ENCODE results near the gene DPM2. TPM values are rescaled to one million over a fixed set of nuclear protein-coding genes. Genes with fewer than 3 reads are reported as not detected.

DPM2 gene
- total RNA-seq, 1 donor from 2014 or later = 9.1 TPM

GRCh38 chr9:127915325-127915752 is 22.3 kb downstream of the DPM2 start:
- Mint-ChIP-seq H3K27ac (no peak overlapping the region), H3K9me3 (no peaks in the 10 kb centered on the region), H3K4me1 (peaks cover 34% of the 10 kb centered on the region), H3K4me3 (no peak overlapping the region), H3K36me3 (no peaks in the 10 kb centered on the region), H3K27me3 (ENCODE audit: insufficient read depth, low read depth) (peaks cover 6% of the 10 kb centered on the region)
- H3K4me3 ChIP-seq = no peak overlapping the region
- no peaks in the 10 kb centered on the region for H3K79me2 ChIP-seq (ENCODE audit: low read depth)
- H3K9ac ChIP-seq = no peak overlapping the region
- no peaks in the 10 kb centered on the region for H4K20me1 ChIP-seq (ENCODE audit: low read depth)
- no peaks in the 10 kb centered on the region for H3K9me3 ChIP-seq (ENCODE audit: low read depth)
- DNase-seq (ENCODE audit: low spot score) = no peak
- H3K36me3 ChIP-seq = no peaks in the 10 kb centered on the region
- H3K4me2 ChIP-seq = no peak overlapping the region
- peaks cover 23% of the 10 kb centered on the region for H3K27me3 ChIP-seq
- H3K27ac ChIP-seq = no peak overlapping the region
- TF ChIP-seq EZH2phosphoT487 (IDR thresholded peaks at IDR 0.05) (no peak), EZH2 (IDR thresholded peaks at IDR 0.05) (no peak), CTCF (IDR thresholded peaks at IDR 0.05) (no peak)
- H3K4me1 ChIP-seq = no peaks in the 10 kb centered on the region
- H3F3A ChIP-seq (ENCODE audit: low read depth) = peaks cover 10% of the 10 kb centered on the region
- H2AFZ ChIP-seq (replicated peaks) = no peak overlapping the region

GRCh38 chr9:127913682-127914081 is 24.0 kb downstream of the DPM2 start:
- H3K27ac Mint-ChIP-seq = no peak overlapping the region
- Histone ChIP-seq H3K4me2 (no peak overlapping the region), H3F3A (ENCODE audit: low read depth) (peaks cover 10% of the 10 kb centered on the region), H3K4me1 (no peaks in the 10 kb centered on the region), H3K27me3 (peaks cover 23% of the 10 kb centered on the region), H3K27ac (no peak overlapping the region), H3K4me3 (no peak overlapping the region), H3K79me2 (ENCODE audit: low read depth) (no peaks in the 10 kb centered on the region), H3K36me3 (no peaks in the 10 kb centered on the region), H2AFZ (replicated peaks) (no peak overlapping the region), H4K20me1 (ENCODE audit: low read depth) (no peaks in the 10 kb centered on the region), H3K9ac (no peak overlapping the region), H3K9me3 (ENCODE audit: low read depth) (no peaks in the 10 kb centered on the region)
- peaks cover 29% of the 10 kb centered on the region for H3K4me1 Mint-ChIP-seq
- no peaks in the 10 kb centered on the region for H3K36me3 Mint-ChIP-seq
- peaks cover 8% of the 10 kb centered on the region for H3K27me3 Mint-ChIP-seq (ENCODE audit: insufficient read depth, low read depth)
- no peaks in the 10 kb centered on the region for H3K9me3 Mint-ChIP-seq
- no peak overlapping the region for H3K4me3 Mint-ChIP-seq
- TF ChIP-seq EZH2 (IDR thresholded peaks at IDR 0.05) = no peak
- no peak for TF ChIP-seq EZH2phosphoT487 (IDR thresholded peaks at IDR 0.05)
- TF ChIP-seq CTCF (IDR thresholded peaks at IDR 0.05) = no peak
- no peak for DNase-seq (ENCODE audit: low spot score)

- H3K9me3 ChIP-seq (ENCODE audit: low read depth) = no peaks in the 10 kb centered on the region
- peaks cover 23% of the 10 kb centered on the region for H3K27me3 ChIP-seq
- H3K9ac ChIP-seq = no peak overlapping the region
- H2AFZ ChIP-seq (replicated peaks) = no peak overlapping the region
- Mint-ChIP-seq H3K4me3 (no peak overlapping the region), H3K4me1 (peaks cover 21% of the 10 kb centered on the region), H3K36me3 (no peaks in the 10 kb centered on the region), H3K27me3 (ENCODE audit: insufficient read depth, low read depth) (peaks cover 7% of the 10 kb centered on the region), H3K27ac (peak overlapping the region; percentile 83), H3K9me3 (no peaks in the 10 kb centered on the region)
- no peaks in the 10 kb centered on the region for H3K79me2 ChIP-seq (ENCODE audit: low read depth)
- no peak for DNase-seq (ENCODE audit: low spot score)
- peaks cover 6% of the 10 kb centered on the region for H3F3A ChIP-seq (ENCODE audit: low read depth)
- no peak overlapping the region for H3K27ac ChIP-seq
- H3K4me1 ChIP-seq = no peaks in the 10 kb centered on the region
- H4K20me1 ChIP-seq (ENCODE audit: low read depth) = no peaks in the 10 kb centered on the region
- no peaks in the 10 kb centered on the region for H3K36me3 ChIP-seq
- TF ChIP-seq EZH2 (IDR thresholded peaks at IDR 0.05) (no peak), EZH2phosphoT487 (IDR thresholded peaks at IDR 0.05) (no peak), CTCF (IDR thresholded peaks at IDR 0.05) (no peak)
- no peak overlapping the region for H3K4me2 ChIP-seq
- no peak overlapping the region for H3K4me3 ChIP-seq
Measured at GRCh38 chr9:127912882-127913281, 24.8 kb downstream of the DPM2 start.
